ENCODE measurements around the gene EFS.

GRCh38 chr14:23349156-23349845, 15.7 kb downstream of the EFS start:
- TF ChIP-seq CTCF (IDR thresholded peaks at IDR 0.05) (no peak), POLR2A (IDR thresholded peaks at IDR 0.05) (no peak)
